ENCODE measurements around the gene FAM43B. TPM values are rescaled to one million over a fixed set of nuclear protein-coding genes. Genes with fewer than 3 reads are reported as not detected.
A peak's percentile ranks its signal among the peaks of the same experiment; 100 is the strongest.

The FAM43B gene
- total and polyA plus RNA-seq, 2 experiments from 2014 or later: 0.66 to 3.0 TPM

DNA sequence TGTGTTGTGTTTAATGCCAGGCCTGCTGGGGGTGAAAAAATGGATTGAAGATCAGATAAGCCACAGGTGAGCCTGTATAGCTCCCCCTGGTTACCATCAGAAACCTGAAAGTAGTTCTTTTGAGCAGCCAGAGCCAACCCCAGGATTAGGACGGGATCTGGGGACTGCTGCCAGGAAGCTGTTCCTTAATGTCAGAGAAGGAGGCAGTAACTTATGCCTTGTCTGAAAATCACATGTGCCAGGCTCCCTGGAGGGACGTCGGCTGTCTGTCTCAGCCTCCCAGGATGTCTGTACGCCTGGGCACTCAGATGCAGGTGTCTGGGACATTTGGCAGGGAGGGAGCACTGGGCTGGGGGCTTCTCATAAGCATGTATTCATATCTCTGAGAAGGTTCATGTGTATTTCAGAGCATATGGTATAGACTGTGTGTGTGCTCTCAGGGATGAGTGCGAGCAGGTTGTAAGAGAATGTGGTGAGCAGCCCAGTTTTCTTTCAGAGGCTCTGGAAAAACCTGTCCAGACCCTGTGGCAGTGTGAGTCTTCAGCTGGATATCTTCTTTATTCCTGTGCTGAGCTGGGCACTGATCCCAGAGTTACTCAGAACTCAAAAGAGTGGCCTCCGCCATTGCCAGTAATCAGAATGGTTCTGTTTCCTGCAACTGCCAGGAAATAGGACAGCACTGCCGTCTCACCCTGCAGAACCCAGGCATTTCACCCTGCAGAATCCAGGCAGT, 2.8 kb downstream of the FAM43B start:
- H2AFZ ChIP-seq: no peak overlapping the region
- no peaks in the 10 kb centered on the region for H3K9me3 Mint-ChIP-seq

DNA sequence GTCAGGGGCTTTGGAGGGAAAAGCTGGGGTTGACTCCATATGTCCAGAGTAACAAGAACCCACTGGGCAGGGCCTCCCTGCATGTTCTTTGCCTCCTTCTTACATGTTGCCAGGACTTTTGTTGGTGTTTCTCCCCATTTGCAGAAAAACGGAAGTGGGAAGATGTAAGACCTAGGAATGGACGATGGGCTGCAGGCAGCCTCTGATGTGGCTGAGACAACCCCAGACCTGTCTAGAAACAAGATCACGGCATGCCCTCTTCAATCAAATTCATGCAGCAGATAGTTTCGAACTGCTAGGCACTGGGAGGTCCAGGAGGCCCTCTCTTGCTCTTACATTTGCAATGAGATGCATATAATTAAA, 3.4 kb downstream of the FAM43B start:
- H3K27me3 Mint-ChIP-seq (ENCODE audit: insufficient read depth, low read depth, poor library complexity): peaks cover 44% of the 10 kb centered on the region
- Histone ChIP-seq H3K9me2 (ENCODE audit: insufficient read depth) (no peaks in the 10 kb centered on the region), H3K4me1 (ENCODE audit: insufficient read depth) (peaks cover 10% of the 10 kb centered on the region; the same call in 1 of the 2 replicates), H3K27ac (ENCODE audit: low read depth) (no peak overlapping the region), H3F3A (replicated peaks; ENCODE audit: low read depth) (peaks cover 9% of the 10 kb centered on the region; the same call in 1 of the 2 replicates), H3K4me2 (no peak overlapping the region), H4K20me1 (replicated peaks; ENCODE audit: insufficient read depth) (no peaks in the 10 kb centered on the region), H3K27me3 (ENCODE audit: insufficient read depth) (peaks cover 61% of the 10 kb centered on the region), H3K79me2 (replicated peaks; ENCODE audit: insufficient read depth) (no peaks in the 10 kb centered on the region), H2AFZ (no peak overlapping the region), H3K36me3 (ENCODE audit: insufficient read depth) (no peaks in the 10 kb centered on the region), H3K4me3 (no peak overlapping the region)
- ATAC-seq (no peak), DNase-seq (ENCODE audit: low spot score) (no peak)
- peaks cover 10% of the 10 kb centered on the region; the same call in 2 of the 3 replicates for H3K4me1 Mint-ChIP-seq
- TF ChIP-seq EZH2phosphoT487 (IDR thresholded peaks at IDR 0.05; ENCODE audit: unreplicated experiment): no peak
- TF ChIP-seq, protein P1, sequence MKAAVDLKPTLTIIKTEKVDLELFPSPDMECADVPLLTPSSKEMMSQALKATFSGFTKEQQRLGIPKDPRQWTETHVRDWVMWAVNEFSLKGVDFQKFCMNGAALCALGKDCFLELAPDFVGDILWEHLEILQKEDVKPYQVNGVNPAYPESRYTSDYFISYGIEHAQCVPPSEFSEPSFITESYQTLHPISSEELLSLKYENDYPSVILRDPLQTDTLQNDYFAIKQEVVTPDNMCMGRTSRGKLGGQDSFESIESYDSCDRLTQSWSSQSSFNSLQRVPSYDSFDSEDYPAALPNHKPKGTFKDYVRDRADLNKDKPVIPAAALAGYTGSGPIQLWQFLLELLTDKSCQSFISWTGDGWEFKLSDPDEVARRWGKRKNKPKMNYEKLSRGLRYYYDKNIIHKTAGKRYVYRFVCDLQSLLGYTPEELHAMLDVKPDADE (IDR thresholded peaks at IDR 0.05): no peak
- no peak for TF ChIP-seq CREB1 (CRISPR knock-in tag; IDR thresholded peaks at IDR 0.05; ENCODE audit: low read depth)
- TF ChIP-seq EZH2 (IDR thresholded peaks at IDR 0.05; ENCODE audit: low read depth, unreplicated experiment): no peak
- no peak for TF ChIP-seq ZNF114 (CRISPR knock-in tag; IDR thresholded peaks at IDR 0.05)
- TF ChIP-seq NANOG (IDR thresholded peaks at IDR 0.05; ENCODE audit: borderline replicate concordance): no peak
- TF ChIP-seq CTCF (conservative IDR thresholded peaks at IDR 0.05; ENCODE audit: low read depth in 2 of 2): no peak
- no peak for TF ChIP-seq REST (IDR thresholded peaks at IDR 0.05; ENCODE audit: unreplicated experiment)
- no peak for TF ChIP-seq JUNB (IDR thresholded peaks at IDR 0.05; ENCODE audit: unreplicated experiment)
- no peak for TF ChIP-seq POLR2AphosphoS5 (IDR thresholded peaks at IDR 0.05; ENCODE audit: low read depth)
- no peaks in the 10 kb centered on the region for H3K36me3 Mint-ChIP-seq (ENCODE audit: low read depth)
- no peak overlapping the region for H3K27ac Mint-ChIP-seq
- H3K9me3 Mint-ChIP-seq: no peaks in the 10 kb centered on the region
- no peak overlapping the region for H3K4me3 Mint-ChIP-seq

More for the DNA sequence above, 2.8 kb downstream of the FAM43B start:
- H3K27me3 Mint-ChIP-seq (ENCODE audit: insufficient read depth, low read depth, poor library complexity): peaks cover 48% of the 10 kb centered on the region
- H3K4me1 Mint-ChIP-seq: peaks cover 10% of the 10 kb centered on the region; the same call in 2 of the 3 replicates
- Histone ChIP-seq H3K27ac (ENCODE audit: low read depth) (no peak overlapping the region), H3K36me3 (ENCODE audit: insufficient read depth) (no peaks in the 10 kb centered on the region), H3K79me2 (replicated peaks; ENCODE audit: insufficient read depth) (no peaks in the 10 kb centered on the region), H3K4me2 (no peak overlapping the region), H3K4me3 (no peak overlapping the region), H3F3A (replicated peaks; ENCODE audit: low read depth) (peaks cover 9% of the 10 kb centered on the region; the same call in 1 of the 2 replicates), H3K4me1 (ENCODE audit: insufficient read depth) (peaks cover 10% of the 10 kb centered on the region; the same call in 1 of the 2 replicates), H4K20me1 (replicated peaks; ENCODE audit: insufficient read depth) (no peaks in the 10 kb centered on the region), H3K27me3 (ENCODE audit: insufficient read depth) (peaks cover 67% of the 10 kb centered on the region), H3K9me2 (ENCODE audit: insufficient read depth) (no peaks in the 10 kb centered on the region)
- no peaks in the 10 kb centered on the region for H3K36me3 Mint-ChIP-seq (ENCODE audit: low read depth)
- H3K27ac Mint-ChIP-seq: no peak overlapping the region
- DNase-seq (ENCODE audit: low spot score) (no peak), ATAC-seq (no peak)
- H3K4me3 Mint-ChIP-seq: no peak overlapping the region; the same call in 2 of the 3 replicates
- TF ChIP-seq CTCF (conservative IDR thresholded peaks at IDR 0.05; ENCODE audit: low read depth in 2 of 2) (0 out of 4 replicates have a peak, but pooled peaks of 1 of the 2 experiments have one; percentile 13), CREB1 (CRISPR knock-in tag; IDR thresholded peaks at IDR 0.05; ENCODE audit: low read depth) (no peak)
